GM19023 (cell line): ENCODE measurements around the gene CNTNAP2.

Experiments used
- ATAC-seq: cut with Tn5 transposase; IDR thresholded peaks from one replicate; pipeline ENCODE4 v1.9.1; 2021; ENCODE audit warnings: mild to moderate bottlenecking, moderate library complexity; ENCODE audit not compliant: unreplicated experiment

Gene CNTNAP2

DNA sequence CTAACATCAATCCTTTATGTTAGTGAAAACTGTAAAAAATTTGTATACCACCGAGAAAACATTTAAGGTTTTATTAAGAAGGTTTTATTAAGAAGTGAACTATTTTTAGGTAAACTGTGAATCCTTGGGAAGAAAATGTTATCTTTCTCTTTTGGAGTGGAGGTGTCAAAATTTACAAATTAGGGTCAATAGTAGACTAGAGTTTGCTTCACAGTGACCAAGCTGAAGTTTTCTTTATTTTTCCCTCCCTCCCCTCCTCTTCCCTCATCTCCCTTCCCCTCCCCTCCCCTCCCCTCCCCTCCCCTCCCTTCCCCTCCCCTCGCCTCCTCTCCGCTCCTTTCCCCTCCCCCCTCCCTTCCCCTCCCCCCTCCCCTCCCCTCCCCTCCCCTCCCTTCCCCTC is 168.8 kb downstream of the CNTNAP2 start:
- no peak for ATAC-seq

- ATAC-seq, result no peak
Measured at GRCh38 chr7:146290746-146291145, 174.1 kb downstream of the CNTNAP2 start.

DNA sequence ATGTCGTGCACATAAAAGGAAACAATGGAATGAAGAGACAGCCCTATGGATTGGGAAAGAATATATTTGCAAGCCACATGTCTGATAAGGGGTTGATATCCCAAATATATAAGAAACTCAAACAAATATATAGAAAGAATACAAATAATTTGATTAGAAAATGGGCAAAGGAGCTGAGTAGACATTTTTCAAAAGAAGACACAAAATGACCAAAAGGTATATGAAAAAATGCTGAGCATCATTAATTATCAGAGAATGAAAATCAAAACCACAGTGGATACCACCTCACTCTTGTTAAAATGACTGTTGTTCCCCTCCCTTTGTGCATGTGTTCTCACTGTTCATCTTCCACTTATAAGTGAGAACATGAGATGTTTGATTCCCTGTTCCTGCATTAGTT is 175.3 kb downstream of the CNTNAP2 start:
- no peak for ATAC-seq

GRCh38 chr7:146296028-146296427 is 179.4 kb downstream of the CNTNAP2 start:
- no peak for ATAC-seq

DNA sequence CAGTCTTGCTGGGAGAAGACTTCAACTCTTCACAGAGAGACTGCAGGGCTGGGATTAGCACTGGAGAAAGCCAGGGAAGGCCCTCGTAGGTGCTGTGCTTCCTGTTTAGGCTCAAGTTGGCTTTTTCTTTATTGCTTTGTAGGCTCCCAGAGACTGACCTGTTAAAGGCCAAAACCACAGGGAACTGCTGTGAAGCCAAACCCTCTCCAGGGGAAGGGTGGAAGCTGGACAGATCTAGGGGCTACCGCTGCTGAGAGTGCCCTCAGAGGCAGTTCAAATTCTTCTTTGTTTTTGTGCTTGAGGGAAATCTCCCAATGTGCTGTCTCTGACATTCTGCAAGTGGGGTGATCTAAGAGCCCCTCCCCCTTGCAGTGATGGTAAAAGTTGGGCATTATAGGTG is 198.4 kb downstream of the CNTNAP2 start:
- no peak for ATAC-seq

DNA sequence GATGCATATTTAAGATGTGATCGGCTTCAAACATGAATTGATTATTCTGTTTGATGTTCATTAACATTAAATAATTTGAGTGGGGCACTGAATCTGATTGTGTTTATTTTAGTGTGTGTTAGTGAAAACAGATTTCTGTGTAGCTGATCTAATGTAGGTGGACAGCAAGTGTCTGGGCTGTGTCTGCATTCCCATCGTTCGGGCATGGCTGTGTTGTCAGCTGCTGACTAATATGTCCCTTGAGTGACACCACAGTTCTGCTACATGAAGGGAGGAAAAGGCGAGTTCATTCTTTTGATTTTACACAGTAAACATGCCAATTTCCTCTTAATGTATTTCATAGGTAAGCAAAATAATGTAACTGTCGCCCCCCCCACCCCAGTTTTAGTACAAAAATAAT is 203.0 kb downstream of the CNTNAP2 start:
- no peak for ATAC-seq

DNA sequence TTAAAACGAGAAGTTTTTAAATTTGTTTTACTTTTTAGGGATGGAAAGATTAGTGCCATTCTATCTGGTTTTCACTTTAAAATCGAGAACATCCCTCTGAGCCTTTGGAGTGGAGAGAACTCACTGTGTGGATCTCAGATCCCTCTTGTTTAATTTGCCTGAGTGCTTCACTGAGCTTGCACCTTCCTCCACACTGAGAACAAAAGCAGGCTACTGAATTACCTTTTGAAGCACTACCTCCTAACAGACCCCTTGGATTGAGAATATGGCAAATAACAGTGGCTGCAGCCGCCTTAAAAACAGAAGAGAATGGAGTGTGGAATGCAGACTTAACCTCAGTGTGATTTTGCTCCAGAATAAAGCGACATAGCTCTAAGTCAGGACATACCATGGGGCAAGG is 204.7 kb downstream of the CNTNAP2 start:
- no peak for ATAC-seq

DNA sequence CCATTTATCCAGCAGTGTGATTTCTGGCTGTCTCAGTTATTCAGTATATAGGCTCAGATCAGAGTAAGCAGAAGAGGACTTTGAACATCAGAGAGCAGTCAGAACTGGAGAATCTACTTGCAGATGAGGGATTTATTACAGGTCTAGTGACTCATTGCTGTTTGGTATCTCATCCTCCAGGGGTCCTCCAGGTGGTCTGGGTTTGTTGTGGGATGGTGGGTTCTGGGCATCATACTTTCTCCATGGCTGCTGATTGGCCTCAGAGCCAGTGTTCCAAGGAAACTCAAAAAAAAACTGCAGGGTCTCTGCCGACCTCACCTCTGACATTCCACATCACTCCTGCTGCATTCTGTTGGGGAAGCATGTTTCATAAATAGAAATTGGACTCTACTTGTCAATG is 214.8 kb downstream of the CNTNAP2 start:
- no peak for ATAC-seq

DNA sequence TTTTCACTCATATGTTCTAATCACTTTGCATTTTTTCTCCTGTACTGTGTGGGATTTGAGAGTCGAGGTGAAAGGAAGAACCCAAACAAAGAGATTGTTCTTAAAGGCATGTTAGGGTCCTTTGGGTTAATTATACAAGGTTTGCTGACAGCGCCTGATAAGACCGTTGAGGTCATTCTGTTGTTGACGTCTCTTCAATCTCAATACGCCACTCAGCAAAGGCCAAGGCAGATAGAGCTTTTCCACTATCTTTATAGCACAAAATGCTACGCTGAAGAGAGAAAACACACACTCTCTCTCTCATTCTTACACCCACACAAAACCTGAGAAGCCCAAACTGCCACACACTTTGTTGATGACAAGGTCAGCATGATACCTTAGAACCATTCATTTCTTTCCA is 228.7 kb downstream of the CNTNAP2 start:
- ATAC-seq, result no peak

DNA sequence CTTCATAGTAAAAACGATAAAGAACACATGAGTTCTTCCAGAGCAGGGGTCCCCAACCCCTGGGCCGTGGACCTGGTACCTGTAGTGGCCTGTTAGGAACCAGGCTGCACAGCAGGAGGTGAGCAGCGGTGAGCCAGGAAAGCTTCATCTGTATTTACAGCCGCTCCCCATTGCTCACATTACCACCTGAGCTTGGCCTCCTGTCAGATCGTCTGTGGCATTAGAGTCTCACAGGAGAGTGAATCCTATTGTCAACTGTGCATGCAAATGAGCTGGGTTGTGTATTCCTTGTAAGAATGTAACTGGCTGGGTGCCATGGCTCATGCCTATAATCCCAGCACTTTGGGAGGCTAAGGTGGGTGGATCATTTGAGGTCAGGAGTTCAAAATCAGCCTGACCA is 229.5 kb downstream of the CNTNAP2 start:
- ATAC-seq, result no peak

- no peak for ATAC-seq
Measured at GRCh38 chr7:146355216-146355615, 238.6 kb downstream of the CNTNAP2 start.

DNA sequence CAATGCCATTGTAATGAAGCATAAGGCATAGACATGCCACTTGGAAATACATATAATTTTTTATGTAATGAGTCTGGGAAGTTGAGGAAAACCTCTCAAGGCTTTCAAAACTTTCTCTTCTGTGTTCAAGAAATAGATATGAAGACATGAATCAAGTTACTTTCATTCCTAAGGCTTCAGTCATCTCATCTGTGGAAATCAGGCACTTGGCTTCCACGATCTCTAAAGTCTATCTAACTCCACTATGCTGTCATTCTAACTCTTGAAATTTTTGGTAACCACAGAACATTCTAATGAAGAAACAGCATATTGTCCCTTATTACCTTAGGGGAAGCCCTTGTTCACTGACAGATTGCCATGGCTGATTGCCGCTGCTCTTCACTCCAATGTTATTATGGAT is 242.6 kb downstream of the CNTNAP2 start:
- ATAC-seq, result no peak

- no peak for ATAC-seq
Measured at GRCh38 chr7:146366938-146367337, 250.3 kb downstream of the CNTNAP2 start.

- no peak for ATAC-seq
Measured at GRCh38 chr7:146370171-146370570, 253.6 kb downstream of the CNTNAP2 start.

DNA sequence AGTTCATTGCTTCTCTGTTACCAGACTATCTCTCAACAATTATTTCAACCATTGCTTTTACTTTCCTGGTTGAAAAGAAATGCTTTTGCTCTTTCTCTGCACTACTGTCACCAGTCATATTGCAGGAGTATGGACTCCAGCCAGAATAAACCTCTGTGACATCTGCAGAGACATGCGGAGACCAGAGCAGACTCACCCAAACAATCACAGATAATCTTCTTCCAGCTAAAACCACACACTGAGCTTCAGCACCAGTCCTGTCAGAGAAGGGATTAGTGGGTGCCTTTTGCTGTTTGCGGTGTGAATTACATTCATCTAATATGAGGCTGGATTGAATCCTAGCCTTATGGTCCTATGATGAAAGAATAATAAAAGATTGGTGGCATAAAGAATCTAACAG is 258.6 kb downstream of the CNTNAP2 start:
- ATAC-seq, result no peak

- ATAC-seq, result no peak
Measured at GRCh38 chr7:146378196-146378595, 261.6 kb downstream of the CNTNAP2 start.

- ATAC-seq, result no peak
Measured at GRCh38 chr7:146387140-146387539, 270.5 kb downstream of the CNTNAP2 start.

DNA sequence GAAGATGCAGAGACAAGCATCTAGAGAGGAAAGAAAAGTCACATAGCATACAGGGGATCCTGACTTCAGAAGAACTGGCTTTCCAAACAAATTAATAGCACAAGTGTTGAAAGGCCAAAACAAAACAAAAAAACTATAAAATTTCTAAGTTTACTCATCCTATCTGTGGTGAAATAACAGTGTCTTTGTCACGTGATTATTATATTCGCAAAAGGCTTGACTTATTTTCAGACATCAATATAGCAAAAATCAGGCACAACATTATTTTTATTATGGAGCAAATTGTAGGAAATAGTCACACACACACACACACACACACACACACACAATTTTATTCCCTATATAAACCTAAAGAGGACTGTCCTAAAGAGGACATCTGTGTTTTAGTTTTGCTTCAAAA is 272.3 kb downstream of the CNTNAP2 start:
- no peak for ATAC-seq

DNA sequence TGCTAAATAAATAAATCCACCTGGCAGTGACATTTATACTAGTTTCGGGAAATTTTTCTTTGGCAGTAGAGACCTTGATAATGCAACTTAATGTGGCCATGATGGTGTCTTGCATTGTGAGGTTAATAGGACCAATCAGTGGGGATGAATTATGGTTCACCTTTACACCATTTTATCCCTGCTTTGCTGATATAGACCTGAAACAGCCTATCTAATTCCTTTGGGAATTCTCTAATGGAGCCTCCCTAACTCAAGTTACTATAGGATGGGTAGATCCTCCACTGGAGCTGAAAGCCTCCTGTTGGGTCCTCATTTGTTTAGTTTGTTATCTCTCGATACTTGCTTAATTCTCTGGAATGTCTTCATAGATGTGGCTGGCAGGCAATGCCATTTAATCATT is 276.7 kb downstream of the CNTNAP2 start:
- ATAC-seq, result no peak

GRCh38 chr7:146397141-146397540 is 280.5 kb downstream of the CNTNAP2 start:
- ATAC-seq, result no peak

- ATAC-seq, result no peak
Measured at GRCh38 chr7:146401939-146402338, 285.3 kb downstream of the CNTNAP2 start.

DNA sequence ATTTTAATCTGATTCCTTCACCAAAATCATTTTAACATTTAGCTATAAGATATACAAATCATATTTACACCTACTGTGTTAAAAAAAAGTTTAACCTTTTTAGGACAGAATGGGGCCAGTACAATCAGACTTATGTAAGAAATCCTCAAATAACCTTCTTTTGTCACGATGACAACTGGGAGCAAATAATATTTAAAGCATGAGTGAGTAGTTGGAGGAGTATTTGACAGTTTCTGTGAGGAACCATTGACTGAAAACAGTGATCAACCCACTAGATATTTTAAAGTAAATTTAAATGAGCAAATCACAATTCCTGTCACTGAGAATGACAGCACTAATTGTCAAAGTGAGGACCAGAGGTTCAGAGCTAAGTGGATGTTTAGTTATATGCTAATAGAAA is 289.1 kb downstream of the CNTNAP2 start:
- no peak for ATAC-seq

DNA sequence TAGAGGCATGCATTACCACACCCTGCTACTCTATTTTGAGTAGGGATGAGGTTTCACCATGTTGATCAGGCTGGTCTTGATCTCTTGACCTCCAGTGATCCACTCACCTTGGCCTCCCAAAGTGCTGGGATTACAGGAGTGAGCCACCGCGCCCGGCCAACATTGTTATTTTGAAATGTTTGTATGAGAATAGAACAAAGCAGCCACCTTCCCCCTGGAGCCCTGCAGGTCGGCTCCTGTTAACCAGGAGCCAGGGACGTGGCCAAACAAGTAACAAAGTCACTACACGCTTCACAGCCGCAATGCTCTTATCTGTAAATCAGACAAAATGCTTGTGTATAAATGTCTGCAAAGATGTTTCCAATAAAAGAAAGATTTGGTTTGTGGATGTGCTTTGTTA is 295.4 kb downstream of the CNTNAP2 start:
- no peak for ATAC-seq

- no peak for ATAC-seq
Measured at GRCh38 chr7:146412781-146413180, 296.2 kb downstream of the CNTNAP2 start.
